HG03039 (cell line): ENCODE measurements around the gene LDLRAD4.

ENCODE experiments used
- ATAC-seq: cut with Tn5 transposase; IDR thresholded peaks from one replicate; pipeline ENCODE4 v1.9.1; 2021; ENCODE audit warnings: mild to moderate bottlenecking, moderate library complexity; ENCODE audit not compliant: unreplicated experiment

Gene LDLRAD4

DNA sequence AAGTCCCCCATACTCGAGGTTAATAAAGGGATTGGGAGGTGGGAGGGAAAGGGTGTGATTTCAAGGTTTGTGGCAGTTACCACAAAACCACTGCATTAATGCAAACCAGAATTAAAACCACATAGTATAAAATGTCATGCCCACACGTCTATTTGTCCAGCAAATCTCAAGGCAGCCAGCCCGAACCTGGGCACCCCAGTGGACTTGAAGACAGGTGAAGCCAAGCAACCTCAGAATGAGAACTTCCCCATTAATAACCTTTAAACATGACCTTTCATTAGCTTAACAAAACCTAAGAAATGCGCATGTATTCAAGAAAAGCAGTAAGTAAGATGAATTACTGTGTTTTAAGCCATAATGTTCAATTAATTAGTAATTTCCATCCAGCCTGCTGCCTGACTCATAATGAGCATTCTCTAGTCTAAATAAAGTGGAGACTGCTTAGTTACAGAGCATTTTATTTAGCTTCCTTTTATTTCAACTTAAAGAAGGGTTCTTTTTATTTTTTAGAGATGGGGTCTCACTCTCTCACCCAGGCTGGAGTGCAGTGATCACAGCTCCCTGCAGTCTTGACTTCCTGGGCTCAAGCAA lies 278.2 kb downstream of the LDLRAD4 start:
- ATAC-seq: no peak

DNA sequence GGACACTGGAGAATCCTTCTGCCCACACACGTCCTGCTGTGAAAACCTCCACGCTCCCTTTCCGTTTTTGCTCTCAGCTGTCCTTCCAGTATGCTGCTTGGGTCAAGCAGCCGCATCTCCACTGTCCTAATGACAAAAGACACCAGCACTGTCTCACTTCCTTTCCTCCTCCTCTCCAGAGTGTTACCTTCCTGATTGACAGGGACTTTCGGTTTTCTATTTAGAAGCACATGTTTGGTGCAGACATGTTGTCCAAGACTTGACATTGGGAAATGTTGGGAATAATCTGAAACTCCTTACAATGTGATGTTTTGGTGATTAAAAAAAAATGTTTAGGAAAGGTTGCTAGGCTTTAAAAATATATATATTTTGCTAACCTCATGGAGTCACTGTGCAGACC lies 281.2 kb downstream of the LDLRAD4 start:
- ATAC-seq: no peak

DNA sequence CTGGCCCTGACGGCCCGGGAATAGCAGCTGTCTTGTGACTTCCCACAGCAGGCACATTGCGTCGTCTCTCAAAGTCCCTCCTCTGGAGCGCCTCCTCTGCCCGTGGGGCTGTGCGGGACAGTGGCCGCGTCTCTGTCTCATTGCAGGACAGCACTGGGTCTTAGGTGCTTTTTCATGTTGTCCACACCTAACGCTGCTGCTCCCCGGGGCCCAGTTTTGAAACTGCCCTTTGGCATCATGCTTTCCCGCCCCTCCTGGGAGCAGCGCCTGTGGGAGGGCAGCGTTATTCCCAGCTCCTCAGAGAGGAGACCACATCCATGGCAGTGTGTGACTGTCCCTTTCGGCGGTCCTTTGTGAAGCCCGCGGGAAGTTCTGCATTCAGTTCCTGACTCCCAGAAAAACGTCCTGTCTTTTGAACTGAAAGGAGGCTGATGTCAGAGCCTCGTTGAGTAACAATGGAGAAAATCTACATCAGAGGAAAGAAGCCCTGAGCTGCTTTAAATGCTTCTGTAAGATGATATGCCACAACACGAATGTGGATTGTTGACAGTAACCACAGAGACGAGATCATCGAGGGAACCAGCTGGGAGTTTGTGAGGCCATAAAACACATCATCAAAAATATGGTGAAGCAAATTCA lies 281.8 kb downstream of the LDLRAD4 start:
- no peak for ATAC-seq

DNA sequence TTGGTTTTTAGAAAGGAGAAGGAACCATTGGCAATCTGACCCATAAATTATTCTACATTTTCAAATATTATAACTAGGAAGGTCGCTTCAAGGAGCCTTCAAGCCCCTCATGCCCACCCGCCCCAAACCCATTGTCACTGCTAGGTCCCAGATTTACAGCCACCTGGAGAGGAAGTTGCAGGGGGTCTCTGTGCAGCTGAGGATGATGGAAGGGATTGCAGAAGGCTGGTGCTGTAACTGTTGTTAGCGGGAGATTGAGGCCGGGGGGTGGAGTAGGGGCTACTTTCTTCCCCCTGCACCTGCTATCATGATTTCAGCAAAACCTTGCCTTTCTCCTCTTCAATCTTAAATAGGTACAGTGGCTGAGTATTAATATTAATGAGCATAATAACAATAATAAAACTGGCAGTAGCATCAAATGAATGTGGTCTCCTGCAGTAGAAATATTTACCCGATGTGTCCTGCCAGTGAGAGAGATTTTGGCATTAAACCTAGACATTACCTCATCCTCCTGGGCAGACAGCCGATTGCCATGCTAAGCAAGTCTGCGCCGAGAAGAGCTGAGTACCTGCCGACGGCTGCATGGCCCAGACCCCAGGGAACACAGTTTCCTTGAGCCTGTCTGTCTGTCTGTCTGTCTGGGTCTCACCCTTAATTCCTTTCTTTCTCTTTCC lies 282.4 kb downstream of the LDLRAD4 start:
- no peak for ATAC-seq

DNA sequence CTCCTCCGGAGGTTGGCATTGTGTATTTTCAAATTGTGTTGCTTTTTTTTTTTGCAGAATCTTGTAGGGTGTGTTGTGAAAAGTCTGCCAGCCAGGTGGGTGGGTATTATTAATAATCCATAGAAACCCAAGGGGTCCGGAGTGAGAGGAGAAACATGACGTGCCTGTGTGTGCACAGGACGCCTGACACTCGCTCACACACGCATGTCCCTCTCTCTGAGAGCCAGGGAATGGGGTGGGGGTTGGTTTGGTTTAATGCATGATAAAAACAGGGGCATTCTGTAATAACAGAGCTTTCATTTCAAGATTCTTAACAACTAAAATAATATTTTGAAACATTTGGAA lies 283.0 kb downstream of the LDLRAD4 start:
- no peak for ATAC-seq

DNA sequence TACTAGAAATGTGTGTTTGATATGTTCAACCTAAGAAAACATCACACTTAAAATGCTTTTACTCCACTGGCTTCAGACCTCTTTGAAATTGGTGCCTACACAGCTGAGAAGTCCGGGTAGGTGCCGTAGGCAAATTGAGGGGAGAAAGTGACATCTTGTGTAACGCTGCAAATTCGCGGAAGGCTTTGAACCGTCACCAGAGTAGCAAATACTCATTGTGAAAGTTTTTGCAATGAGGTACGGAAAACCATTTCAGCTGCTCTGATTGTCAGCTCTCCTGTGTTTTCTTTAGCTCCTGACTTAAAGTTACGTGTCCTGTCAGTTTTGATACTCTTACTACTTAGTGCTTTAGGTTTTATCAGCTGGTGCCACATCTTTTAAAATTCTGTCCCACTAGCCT lies 283.3 kb downstream of the LDLRAD4 start:
- peak; percentile 99 for ATAC-seq

DNA sequence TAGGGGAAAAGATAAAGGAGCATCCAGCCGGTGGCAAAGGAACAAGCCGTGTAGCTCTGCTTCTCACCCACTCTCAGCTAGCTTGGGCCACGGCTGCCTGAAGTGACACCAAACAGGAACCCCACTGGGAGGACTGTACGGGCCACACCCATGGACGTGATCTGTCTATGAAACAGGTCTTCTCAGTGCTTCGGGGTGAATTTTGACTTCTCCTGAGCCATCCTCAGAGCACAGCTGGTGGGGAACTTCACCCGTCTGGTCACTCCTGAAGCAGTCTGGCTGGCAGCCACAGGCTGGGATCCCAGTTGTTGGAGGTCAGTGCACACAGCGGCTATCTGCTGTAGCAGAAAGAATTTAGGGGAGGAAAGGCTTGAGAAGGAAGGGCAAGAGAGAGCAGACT lies 284.0 kb downstream of the LDLRAD4 start:
- no peak for ATAC-seq

DNA sequence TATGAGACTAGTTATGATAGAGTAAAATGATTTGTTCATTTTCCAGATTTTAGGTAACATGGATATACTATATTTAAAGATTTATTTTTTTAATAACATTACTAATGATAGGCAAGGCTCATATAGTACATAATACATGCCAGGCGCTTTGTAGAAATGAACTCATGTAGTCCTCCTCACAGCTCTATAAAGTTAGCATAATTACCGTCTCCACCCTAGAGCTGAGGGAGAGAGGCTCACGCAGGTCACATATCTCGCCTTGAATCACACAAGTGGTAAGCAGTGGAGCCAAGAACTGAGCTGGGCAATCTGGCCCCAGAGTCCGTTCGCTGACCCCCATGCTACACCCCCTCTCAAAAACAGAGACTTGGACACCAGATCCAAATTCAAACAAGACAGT lies 285.3 kb downstream of the LDLRAD4 start:
- ATAC-seq: no peak

DNA sequence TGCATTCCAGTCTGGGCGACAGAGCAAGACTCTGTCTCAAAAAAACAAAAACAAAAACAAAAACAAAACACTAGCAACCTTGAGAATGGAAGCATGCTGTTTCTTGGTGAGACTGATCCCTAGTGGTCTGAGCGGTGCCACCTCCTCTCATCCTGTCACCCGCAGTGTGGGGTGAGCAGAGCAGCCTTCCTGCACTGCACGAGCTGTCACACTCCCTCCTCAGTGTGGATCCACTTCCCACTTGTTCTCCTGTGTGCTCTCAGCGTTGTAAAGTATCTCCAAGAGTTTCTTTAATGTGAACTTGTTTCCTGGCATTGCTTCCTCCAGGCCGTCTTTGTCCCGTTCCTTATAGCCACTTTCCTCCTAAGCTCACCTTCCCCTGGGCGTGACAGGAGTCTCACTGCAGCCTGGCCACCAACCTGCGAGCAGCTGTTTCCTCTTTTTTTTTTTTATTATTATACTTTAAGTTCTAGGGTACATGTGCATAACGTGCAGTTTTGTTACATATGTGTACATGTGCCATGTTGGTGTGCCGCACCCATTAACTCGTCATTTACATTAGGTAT lies 287.3 kb downstream of the LDLRAD4 start:
- no peak for ATAC-seq

DNA sequence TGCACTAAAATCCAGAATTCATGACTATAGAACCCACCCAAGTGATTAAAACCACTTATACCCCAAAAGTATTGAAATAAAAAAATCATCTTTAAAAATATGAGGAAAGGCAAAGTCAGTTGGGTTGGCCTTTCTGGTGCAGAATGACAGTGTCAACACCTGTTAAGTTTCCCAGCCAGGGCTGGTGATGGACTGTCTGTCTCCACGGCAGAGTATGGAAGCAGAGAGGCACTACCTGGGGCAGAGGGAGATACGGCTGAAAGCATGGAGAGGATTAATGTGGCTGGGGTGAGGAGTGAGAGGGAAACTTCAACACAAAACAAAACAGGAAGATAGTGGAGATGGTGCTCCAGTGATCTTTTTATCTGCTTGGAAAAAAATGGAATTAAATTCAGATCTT lies 292.0 kb downstream of the LDLRAD4 start:
- ATAC-seq: no peak

DNA sequence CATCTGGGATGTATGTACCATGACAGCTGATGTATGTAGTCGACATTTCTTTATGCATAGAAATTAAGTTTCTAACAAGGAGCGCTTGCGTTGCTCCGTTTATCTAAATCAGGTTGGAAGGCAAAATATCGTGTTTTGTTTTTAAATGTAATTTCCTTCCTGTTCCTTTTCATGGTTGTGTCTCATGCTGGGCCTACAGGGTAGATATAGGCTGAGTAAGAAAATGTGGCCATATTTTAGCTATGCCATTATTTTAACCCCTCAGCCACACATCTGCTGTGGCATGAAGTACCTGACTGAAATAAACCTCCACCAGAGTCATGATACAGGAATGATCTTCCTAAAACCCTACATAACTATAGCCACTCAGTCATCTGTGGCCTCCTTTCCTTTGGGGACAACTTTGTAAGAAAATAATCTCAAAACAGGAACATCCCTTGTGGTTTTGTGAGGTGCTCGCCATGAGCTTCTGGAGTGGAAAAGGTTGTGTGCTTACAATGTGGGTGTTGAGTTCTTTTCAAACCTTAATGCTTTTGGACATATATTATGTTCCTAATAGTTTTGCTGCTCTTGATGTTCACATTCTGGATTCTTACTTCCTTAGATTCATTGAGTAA lies 293.5 kb downstream of the LDLRAD4 start:
- no peak for ATAC-seq

DNA sequence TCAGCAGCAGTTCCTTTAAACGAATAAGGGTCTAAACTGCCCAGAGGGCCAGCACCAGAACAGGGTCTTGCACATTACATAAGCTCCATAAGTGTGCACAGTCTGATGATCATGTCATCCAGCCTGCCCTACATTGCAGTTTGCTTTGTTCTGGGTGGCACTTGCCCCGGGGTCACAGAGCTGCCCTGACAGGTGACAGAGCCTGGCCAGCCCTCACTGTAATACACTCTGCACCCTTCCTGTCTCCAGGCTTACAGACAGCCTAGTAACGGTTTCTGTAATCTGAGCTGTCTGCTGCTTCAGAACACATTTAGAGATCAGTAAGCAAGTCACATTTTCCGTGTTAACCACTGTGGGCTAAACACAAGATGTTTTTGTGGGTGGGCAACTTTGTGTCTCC lies 294.5 kb downstream of the LDLRAD4 start:
- ATAC-seq: no peak

DNA sequence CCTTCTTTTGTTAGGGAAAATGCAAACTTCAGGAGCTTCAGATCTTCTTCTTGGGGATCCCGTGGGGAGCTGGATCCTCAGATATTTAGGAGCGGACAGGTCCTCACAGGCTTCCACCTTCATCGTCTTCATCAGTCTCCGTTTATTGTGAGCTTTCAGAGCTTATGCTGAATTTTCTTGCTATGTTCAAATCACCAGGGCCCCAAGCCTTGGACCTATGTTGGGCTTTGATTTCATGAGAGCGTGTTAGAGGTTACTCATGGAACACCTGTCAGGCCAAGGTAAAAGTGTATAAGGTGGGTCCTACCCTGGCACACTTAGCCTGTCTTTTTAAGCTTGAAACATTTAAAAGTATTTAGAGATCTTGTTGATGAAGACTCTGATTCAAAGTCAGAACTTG lies 294.9 kb downstream of the LDLRAD4 start:
- no peak for ATAC-seq

DNA sequence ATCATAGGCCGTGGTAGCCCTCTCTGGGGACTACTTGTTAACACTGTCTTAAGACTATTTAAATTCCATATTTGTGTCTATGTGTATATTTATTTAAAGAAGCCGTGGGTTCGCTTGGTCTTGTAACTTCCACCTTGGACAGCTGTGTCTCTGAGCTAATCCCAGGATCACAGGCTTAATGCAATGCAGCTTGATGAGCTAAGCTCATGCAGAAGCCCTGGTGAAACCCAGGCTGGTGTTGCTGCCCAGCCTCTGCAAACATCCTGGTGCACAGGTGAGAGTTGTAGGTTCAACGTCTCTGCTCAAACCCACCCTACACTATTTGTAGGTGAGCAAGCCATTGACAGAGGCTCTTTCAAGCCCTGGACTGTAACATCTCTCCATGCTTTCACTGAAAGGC lies 296.0 kb downstream of the LDLRAD4 start:
- no peak for ATAC-seq

DNA sequence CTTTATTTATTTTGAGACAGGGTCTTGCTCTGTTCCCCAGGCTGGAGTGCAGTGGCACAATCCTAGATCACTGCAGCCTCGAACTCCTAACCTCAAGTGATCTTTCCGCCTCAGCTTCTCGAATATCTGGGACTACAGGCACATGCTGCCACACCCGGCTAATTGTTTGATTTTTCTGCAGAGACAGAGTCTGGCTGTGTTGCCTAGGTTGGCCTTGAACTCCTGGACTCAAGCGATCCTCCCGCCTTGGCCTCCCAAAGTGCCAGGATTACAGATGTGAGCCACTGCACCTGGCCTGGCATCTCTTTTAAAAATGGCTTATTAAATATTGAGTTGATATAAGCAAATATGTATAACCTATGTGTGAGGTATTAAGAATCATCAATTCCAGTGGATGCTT lies 298.3 kb downstream of the LDLRAD4 start:
- no peak for ATAC-seq

DNA sequence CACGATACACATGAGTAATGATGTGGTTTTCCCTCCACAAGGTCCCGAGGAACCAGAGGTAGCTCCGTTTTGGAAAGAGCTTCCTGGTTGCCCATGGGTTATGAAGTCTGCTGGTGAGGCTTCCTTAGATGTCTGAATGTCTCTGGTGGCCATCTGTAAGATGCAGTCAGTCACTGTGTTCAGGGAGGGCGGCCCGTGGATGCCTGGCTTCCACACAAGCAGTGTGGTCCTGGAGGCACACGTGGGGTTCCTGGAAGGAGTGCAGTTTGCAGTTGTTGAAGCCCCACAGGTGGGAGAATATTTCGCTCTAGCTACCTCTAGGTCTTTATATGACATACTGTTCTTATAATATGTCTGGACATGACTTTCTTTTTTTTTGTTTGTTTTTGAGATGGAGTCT lies 298.8 kb downstream of the LDLRAD4 start:
- ATAC-seq: no peak

DNA sequence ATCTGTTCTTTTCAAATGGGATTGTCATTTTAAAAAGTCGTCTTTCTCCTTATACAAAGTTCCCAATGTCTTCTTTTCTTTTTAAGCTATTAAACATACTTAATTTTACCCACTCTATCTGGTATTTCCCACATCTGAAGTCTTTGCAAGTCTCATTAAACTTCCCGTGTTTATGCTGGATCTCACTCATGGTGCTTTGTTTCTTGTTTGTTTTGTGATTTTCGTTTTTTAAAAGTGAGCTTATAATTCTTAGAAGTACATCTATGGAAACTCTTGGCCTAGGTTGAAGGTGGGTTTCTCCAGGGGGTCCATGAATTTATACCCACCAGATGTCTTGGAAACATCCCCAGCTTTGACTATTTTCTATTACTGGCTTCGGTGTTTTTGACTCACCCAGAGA lies 299.8 kb downstream of the LDLRAD4 start:
- no peak for ATAC-seq

DNA sequence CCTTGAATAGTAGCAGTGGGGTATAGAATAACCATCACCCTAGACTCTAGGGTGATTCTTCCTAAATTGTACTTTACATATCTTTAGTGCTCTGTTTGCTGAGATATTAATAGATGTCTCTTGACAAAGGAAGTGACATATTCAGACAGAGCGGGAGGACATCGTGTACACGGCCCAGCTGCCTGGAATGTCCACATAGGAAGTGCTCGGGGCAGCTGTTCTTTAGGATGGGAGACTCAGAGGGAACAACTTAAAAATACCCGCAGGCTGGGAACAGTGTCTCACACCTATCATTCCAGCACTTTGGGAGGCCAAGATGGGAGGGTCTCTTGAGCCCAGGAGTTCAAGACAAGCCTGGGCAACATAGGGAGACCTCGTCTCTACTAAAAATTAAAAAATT lies 301.7 kb downstream of the LDLRAD4 start:
- ATAC-seq: no peak

DNA sequence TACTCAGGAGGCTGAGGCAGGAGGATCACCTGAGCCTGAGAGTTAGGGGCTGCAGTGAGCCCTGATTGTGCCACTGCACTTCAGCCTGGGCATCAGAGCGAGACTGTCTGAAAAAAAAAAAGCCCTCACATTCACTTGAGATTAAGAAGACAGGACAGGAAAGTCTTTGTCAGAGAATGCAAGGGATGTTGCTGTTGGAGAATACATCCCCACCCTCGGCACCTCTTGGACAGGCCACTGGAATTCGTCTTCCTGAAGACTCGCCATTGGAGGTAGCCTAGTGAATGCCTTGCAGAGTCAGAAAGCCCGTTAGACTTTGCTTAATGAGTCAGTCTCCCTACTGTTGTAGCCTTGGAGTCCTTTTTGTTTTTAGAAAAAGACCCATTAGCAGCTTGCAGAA lies 302.2 kb downstream of the LDLRAD4 start:
- no peak for ATAC-seq

DNA sequence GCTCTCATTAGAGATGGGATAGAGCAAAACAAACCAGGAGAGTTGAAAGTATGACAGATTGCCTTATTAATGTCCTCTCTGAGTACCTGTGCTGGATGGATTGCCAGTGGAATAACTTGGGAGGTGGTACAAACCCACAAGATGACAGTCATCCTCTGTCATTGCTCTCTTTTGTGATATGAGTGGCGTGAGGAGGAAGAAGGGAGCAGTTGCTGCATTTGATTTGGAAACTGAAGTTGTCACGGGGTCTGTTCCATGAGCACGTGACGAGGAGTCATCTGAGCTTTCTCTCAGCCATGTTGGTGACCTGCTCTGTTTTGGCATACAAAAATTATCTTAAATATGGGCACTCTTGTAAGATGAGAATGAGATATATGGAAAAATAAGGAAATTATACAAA lies 302.9 kb downstream of the LDLRAD4 start:
- no peak for ATAC-seq

DNA sequence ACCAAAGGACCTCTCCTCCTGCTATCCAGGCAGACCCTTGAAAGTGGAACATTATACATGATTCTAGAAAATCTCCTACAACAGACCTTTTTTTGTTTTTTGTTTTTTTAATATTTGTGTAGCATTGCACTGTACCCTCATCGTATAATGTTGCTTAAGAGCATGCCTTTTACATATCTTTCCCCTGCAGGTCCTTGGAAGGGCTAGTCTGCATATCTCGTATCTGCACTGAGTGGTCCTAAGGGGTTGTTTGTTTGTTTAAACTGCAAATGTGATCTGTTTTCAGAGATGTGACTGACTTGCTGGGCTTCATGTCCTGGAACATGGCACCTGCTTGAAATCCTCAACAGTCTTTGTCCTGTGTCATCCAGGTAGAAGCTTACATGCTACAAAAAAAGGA lies 303.7 kb downstream of the LDLRAD4 start:
- no peak for ATAC-seq
